HG03575 (cell line): Measurements from ENCODE around the gene USP9X.
A peak's percentile ranks its signal among the peaks of the same experiment; 100 is the strongest.
"Not testable (repeated sequence)": the region's sequence is repeated elsewhere in the genome, so short reads cannot be mapped to it uniquely, and the experiment has no call there.

ENCODE experiments used
- ATAC-seq: cut with Tn5 transposase; IDR thresholded peaks from one replicate; pipeline ENCODE4 v1.9.1; 2021; ENCODE audit not compliant: unreplicated experiment, insufficient number of reproducible peaks, low FRiP score; ENCODE audit errors: extremely low read depth

Gene USP9X

GRCh38 chrX:41164449-41164848, 79.2 kb downstream of the USP9X start:
- ATAC-seq = no peak

GRCh38 chrX:41167888-41168287, 82.6 kb downstream of the USP9X start:
- no peak for ATAC-seq

- no peak for ATAC-seq
These were observed 91.0 kb downstream of the USP9X start for GRCh38 chrX:41176263-41176662.

- ATAC-seq = no peak
These were observed 92.1 kb downstream of the USP9X start for GRCh38 chrX:41177297-41177696.

GRCh38 chrX:41178201-41178600, 93.0 kb downstream of the USP9X start:
- ATAC-seq = no peak

GRCh38 chrX:41180194-41180908, 95.1 kb downstream of the USP9X start:
- ATAC-seq = no peak

GRCh38 chrX:41184312-41184711, 99.1 kb downstream of the USP9X start:
- no peak for ATAC-seq

- ATAC-seq = not testable (repeated sequence)
These were observed 101.7 kb downstream of the USP9X start for GRCh38 chrX:41186946-41187345.

- no peak for ATAC-seq
These were observed 103.9 kb downstream of the USP9X start for GRCh38 chrX:41189156-41189555.

- ATAC-seq = no peak
These were observed 107.6 kb downstream of the USP9X start for GRCh38 chrX:41192880-41193279.

GRCh38 chrX:41198410-41198809, 113.2 kb downstream of the USP9X start:
- no peak for ATAC-seq

- ATAC-seq = no peak
These were observed 115.5 kb downstream of the USP9X start for GRCh38 chrX:41200785-41201184.

- ATAC-seq = no peak
These were observed 124.6 kb downstream of the USP9X start for GRCh38 chrX:41209853-41210252.

- no peak for ATAC-seq
These were observed 139.4 kb downstream of the USP9X start for GRCh38 chrX:41224605-41225004.

- ATAC-seq = no peak
These were observed 148.7 kb downstream of the USP9X start for GRCh38 chrX:41233988-41234387.

- not testable (repeated sequence) for ATAC-seq
These were observed 149.2 kb downstream of the USP9X start for GRCh38 chrX:41234471-41234870.

- ATAC-seq = no peak
These were observed 149.7 kb downstream of the USP9X start for GRCh38 chrX:41234962-41235361.

GRCh38 chrX:41236629-41237028, 151.4 kb downstream of the USP9X start:
- ATAC-seq = peak; percentile 45

- ATAC-seq = no peak
These were observed 155.3 kb downstream of the USP9X start for GRCh38 chrX:41240509-41240908.

- no peak for ATAC-seq
These were observed 156.7 kb downstream of the USP9X start for GRCh38 chrX:41241962-41242361.

GRCh38 chrX:41245641-41246040, 160.4 kb downstream of the USP9X start:
- ATAC-seq = no peak
